Neural progenitor cell (in vitro differentiated cells): ENCODE measurements around the gene C11orf98. TPM values are rescaled to one million over a fixed set of nuclear protein-coding genes. Genes with fewer than 3 reads are reported as not detected.

Experiments
- DNase-seq: peaks from one replicate; pipeline ENCODE4 v3.0.0-alpha.2; 2016; ENCODE audit warnings: low spot score
- H2AFZ ChIP-seq: fragments of 200-600 bp; sonication (generic); replicated peaks from 2 replicates; pipeline ENCODE4 v1.6.1; 2016; ENCODE audit warnings: antibody characterized with exemption
- H3F3A ChIP-seq: fragments of 200-600 bp; sonication (generic); 2 replicates; pipeline ENCODE4 v1.6.1; 2016; ENCODE audit warnings: antibody characterized with exemption, low read depth
- H3K27ac ChIP-seq: fragments of 200-600 bp; sonication (generic); 2 replicates; pipeline ENCODE4 v1.5.1; 2016; ENCODE audit warnings: mild to moderate bottlenecking
- H3K27me3 ChIP-seq: fragments of 200-600 bp; sonication (generic); 2 replicates; pipeline ENCODE4 v1.6.1; 2016; ENCODE audit warnings: mild to moderate bottlenecking, moderate library complexity
- H3K36me3 ChIP-seq: fragments of 200-600 bp; sonication (generic); 2 replicates; pipeline ENCODE4 v1.5.1; 2016
- H3K4me1 ChIP-seq: fragments of 200-600 bp; sonication (generic); 2 replicates; pipeline ENCODE4 v1.6.1; 2016; ENCODE audit warnings: mixed run types
- H3K4me2 ChIP-seq: fragments of 200-600 bp; sonication (generic); 2 replicates; pipeline ENCODE4 v1.6.1; 2016
- H3K4me3 ChIP-seq: fragments of 200-600 bp; sonication (generic); 2 replicates; pipeline ENCODE4 v1.5.1; 2016
- H3K79me2 ChIP-seq: fragments of 200-600 bp; sonication (generic); 2 replicates; pipeline ENCODE4 v1.6.1; 2016; ENCODE audit warnings: low read depth
- H3K9ac ChIP-seq: fragments of 200-600 bp; sonication (generic); 2 replicates; pipeline ENCODE4 v1.6.1; 2016
- H3K9me3 ChIP-seq: fragments of 200-600 bp; sonication (generic); 2 replicates; pipeline ENCODE4 v1.5.1; 2016; ENCODE audit warnings: low read depth
- H4K20me1 ChIP-seq: fragments of 200-600 bp; sonication (generic); 2 replicates; pipeline ENCODE4 v1.6.1; 2016; ENCODE audit warnings: low read depth
- H3K27ac Mint-ChIP-seq: 3 replicates; pipeline ENCODE4 v1.8.0; 2021; ENCODE audit warnings: mixed read lengths
- H3K27me3 Mint-ChIP-seq: 2 replicates; pipeline ENCODE4 v1.8.0; 2022; ENCODE audit warnings: low read depth, mild to moderate bottlenecking, inconsistent platforms, moderate library complexity, mixed read lengths; ENCODE audit not compliant: insufficient read depth
- H3K36me3 Mint-ChIP-seq: 3 replicates; pipeline ENCODE4 v1.8.0; 2021; ENCODE audit warnings: mixed read lengths
- H3K4me1 Mint-ChIP-seq: 3 replicates; pipeline ENCODE4 v1.8.0; 2021; ENCODE audit warnings: mixed read lengths
- H3K4me3 Mint-ChIP-seq: 3 replicates; pipeline ENCODE4 v1.8.0; 2021; ENCODE audit warnings: mild to moderate bottlenecking, moderate library complexity, mixed read lengths
- H3K9me3 Mint-ChIP-seq: 3 replicates; pipeline ENCODE4 v1.8.0; 2020; ENCODE audit warnings: mixed read lengths
- EZH2 ChIP-seq: fragments of 200-600 bp; sonication (generic); IDR thresholded peaks from 2 replicates; pipeline ENCODE4 v1.6.1; 2017; ENCODE audit warnings: antibody characterized with exemption, mild to moderate bottlenecking, moderate library complexity
- EZH2phosphoT487 ChIP-seq: fragments of 200-600 bp; sonication (generic); IDR thresholded peaks from 2 replicates; pipeline ENCODE4 v1.6.1; 2017; ENCODE audit warnings: antibody characterized with exemption
- total RNA-seq: library from RNA; depleted of rRNA; stranded (reverse); fragments of >200 nt; gene quantifications from 2 replicates; pipeline ENCODE4 v1.2.3, GENCODE V29; 2015; ENCODE audit warnings: low replicate concordance
- TF ChIP-seq, protein P1 (sequence below): fragments of 200-600 bp; sonication (generic); IDR thresholded peaks from 2 replicates; pipeline ENCODE4 v1.5.1; 2017; ENCODE audit warnings: antibody characterized with exemption, mild to moderate bottlenecking

Gene C11orf98
- total RNA-seq, 1 donor from 2014 or later: 73.3 TPM

DNA sequence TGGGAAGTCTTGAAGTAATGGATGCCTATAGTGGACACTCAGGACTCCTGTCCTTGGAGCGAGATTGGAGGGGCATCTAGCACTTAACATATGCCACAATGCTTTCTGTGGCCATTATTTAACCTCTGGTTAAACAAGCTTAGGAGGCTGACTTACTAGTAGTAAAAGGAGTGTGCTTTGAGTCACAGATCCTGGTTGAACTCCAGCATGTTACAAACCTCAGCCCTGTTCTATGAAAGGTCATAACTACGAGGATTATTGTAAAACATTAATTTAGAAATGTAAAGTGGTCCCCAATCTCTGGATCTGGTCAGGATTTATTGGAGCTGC, 8.2 kb upstream of the C11orf98 start:
- TF ChIP-seq EZH2 (no peak), EZH2phosphoT487 (no peak)
- TF ChIP-seq, protein P1, sequence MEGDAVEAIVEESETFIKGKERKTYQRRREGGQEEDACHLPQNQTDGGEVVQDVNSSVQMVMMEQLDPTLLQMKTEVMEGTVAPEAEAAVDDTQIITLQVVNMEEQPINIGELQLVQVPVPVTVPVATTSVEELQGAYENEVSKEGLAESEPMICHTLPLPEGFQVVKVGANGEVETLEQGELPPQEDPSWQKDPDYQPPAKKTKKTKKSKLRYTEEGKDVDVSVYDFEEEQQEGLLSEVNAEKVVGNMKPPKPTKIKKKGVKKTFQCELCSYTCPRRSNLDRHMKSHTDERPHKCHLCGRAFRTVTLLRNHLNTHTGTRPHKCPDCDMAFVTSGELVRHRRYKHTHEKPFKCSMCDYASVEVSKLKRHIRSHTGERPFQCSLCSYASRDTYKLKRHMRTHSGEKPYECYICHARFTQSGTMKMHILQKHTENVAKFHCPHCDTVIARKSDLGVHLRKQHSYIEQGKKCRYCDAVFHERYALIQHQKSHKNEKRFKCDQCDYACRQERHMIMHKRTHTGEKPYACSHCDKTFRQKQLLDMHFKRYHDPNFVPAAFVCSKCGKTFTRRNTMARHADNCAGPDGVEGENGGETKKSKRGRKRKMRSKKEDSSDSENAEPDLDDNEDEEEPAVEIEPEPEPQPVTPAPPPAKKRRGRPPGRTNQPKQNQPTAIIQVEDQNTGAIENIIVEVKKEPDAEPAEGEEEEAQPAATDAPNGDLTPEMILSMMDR: no peak
- Histone ChIP-seq H3K9ac (no peak overlapping the region), H3K4me2 (no peak overlapping the region), H3K4me3 (no peak overlapping the region), H2AFZ (no peak overlapping the region), H4K20me1 (peaks cover 3% of the 10 kb centered on the region), H3K27me3 (no peaks in the 10 kb centered on the region), H3K79me2 (peaks cover 38% of the 10 kb centered on the region), H3K36me3 (no peaks in the 10 kb centered on the region), H3K9me3 (no peaks in the 10 kb centered on the region), H3F3A (peaks cover 73% of the 10 kb centered on the region), H3K27ac (no peak overlapping the region), H3K4me1 (peaks cover 7% of the 10 kb centered on the region)
- Mint-ChIP-seq H3K4me1 (peaks cover 34% of the 10 kb centered on the region), H3K27ac (no peak overlapping the region), H3K27me3 (no peaks in the 10 kb centered on the region), H3K9me3 (no peaks in the 10 kb centered on the region), H3K4me3 (peak overlapping the region; percentile 100), H3K36me3 (peaks cover 18% of the 10 kb centered on the region)
- DNase-seq: no peak

- Histone ChIP-seq H3K4me2 (peak within 1 kb of the TSS; percentile 97), H3K36me3 (no peaks in the 10 kb centered on the region), H3K27ac (peak within 1 kb of the TSS; percentile 23), H3F3A (peaks cover 73% of the 10 kb centered on the region), H3K79me2 (peaks cover 41% of the 10 kb centered on the region), H3K9me3 (no peaks in the 10 kb centered on the region), H4K20me1 (peaks cover 6% of the 10 kb centered on the region), H3K9ac (peak within 1 kb of the TSS; percentile 70), H2AFZ (peak within 1 kb of the TSS; percentile 84), H3K4me3 (peak within 1 kb of the TSS; percentile 85), H3K4me1 (peaks cover 6% of the 10 kb centered on the region), H3K27me3 (no peaks in the 10 kb centered on the region)
- TF ChIP-seq EZH2phosphoT487: no peak
- TF ChIP-seq EZH2: no peak
- TF ChIP-seq, protein P1: no peak
- no peaks in the 10 kb centered on the region for H3K27me3 Mint-ChIP-seq
- H3K4me1 Mint-ChIP-seq: peaks cover 30% of the 10 kb centered on the region
- H3K36me3 Mint-ChIP-seq: peaks cover 13% of the 10 kb centered on the region
- H3K9me3 Mint-ChIP-seq: no peaks in the 10 kb centered on the region
- peak within 1 kb of the TSS; percentile 100 for H3K4me3 Mint-ChIP-seq
- peak; percentile 95 for DNase-seq
- H3K27ac Mint-ChIP-seq: peak within 1 kb of the TSS; percentile 99
Observed at GRCh38 chr11:62671608-62672389, 6.8 kb upstream of the C11orf98 start, which contains the start of the genes LBHD1 and UQCC3. TSS of gene LBHD1 (minus strand) at chr11:62672267. CDS start at chr11:62670031, 2,236 bp downstream. TSS of gene UQCC3 (plus strand) at chr11:62671673. CDS start at chr11:62671746, 73 bp downstream.

- H3K4me2 ChIP-seq: peak overlapping the region; percentile 97
- Mint-ChIP-seq H3K4me1 (peaks cover 34% of the 10 kb centered on the region), H3K4me3 (peak overlapping the region; percentile 100), H3K9me3 (no peaks in the 10 kb centered on the region), H3K36me3 (peaks cover 12% of the 10 kb centered on the region), H3K27ac (peak overlapping the region; percentile 99), H3K27me3 (peaks cover 2% of the 10 kb centered on the region)
- no peaks in the 10 kb centered on the region for H3K36me3 ChIP-seq
- peaks cover 77% of the 10 kb centered on the region for H3F3A ChIP-seq
- H3K9ac ChIP-seq: peak overlapping the region; percentile 70
- TF ChIP-seq, protein P1: no peak
- TF ChIP-seq EZH2: no peak
- no peak for TF ChIP-seq EZH2phosphoT487
- H3K27me3 ChIP-seq: no peaks in the 10 kb centered on the region
- H3K9me3 ChIP-seq: no peaks in the 10 kb centered on the region
- H3K4me3 ChIP-seq: peak overlapping the region; percentile 85
- DNase-seq: no peak
- peak overlapping the region; percentile 23 for H3K27ac ChIP-seq
- peaks cover 47% of the 10 kb centered on the region for H3K79me2 ChIP-seq
- H2AFZ ChIP-seq: peak overlapping the region; percentile 84
- peaks cover 12% of the 10 kb centered on the region for H4K20me1 ChIP-seq
- peaks cover 11% of the 10 kb centered on the region for H3K4me1 ChIP-seq
Observed at GRCh38 chr11:62671236-62671607, 6.2 kb upstream of the C11orf98 start.
